Activated naive CD4-positive, alpha-beta T cell (primary cell): ENCODE data around the gene KMT2D.
A peak's percentile ranks its signal among the peaks of the same experiment; 100 is the strongest.

Experiments used
- DNase-seq, 4 experiments: peaks; one replicate each; lab custom pipeline; 2025; lab: John Stamatoyannopoulos, UW

Gene KMT2D

GRCh38 chr12:49051777-49052438, 8.7 kb downstream of the KMT2D start:
- no peak for DNase-seq

GRCh38 chr12:49051373-49051764, 9.2 kb downstream of the KMT2D start:
- DNase-seq = no peak

DNA sequence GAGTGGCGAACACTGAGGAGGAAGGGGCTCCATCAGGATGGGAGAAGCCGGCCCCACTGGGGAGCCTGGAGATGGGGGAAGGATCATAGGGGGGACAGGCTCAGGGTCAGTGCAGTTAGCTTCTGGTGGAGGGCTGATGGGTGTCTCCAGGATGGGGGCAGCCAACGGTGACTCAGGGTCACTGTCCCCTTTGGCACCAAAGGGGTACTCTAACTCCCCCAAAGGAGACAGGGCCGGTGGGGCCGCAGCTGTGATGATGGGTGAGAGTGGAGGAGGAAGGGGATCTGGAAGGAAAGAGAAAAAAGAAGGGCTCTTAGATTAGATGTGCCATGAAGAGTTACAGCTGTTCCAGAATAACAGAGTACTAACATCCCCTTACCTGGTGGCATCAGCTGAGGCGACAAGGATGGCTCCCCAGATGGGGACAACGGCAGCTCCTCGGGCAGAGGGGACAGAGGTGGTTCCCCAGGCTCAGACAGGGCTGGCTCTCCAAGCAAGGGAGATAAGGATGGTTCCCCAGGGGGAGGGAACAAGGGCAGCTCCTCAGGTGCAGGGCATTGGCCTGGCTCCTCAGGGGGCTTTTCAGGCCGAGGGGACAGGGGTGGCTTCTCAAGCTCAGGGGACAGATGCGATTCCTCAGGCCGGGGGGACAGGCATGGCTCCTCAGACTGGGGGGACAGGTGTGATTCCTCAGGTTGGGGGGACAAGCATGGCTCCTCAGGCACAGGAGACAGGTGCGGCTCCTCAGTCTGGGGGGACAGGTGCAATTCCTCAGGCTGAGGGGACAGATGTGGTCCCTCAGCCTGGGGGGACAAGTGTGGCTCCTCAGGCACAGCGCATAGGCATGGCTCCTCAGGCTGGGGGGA, 9.9 kb downstream of the KMT2D start:
- DNase-seq = no peak

GRCh38 chr12:49049566-49050224, 10.9 kb downstream of the KMT2D start:
- no peak for DNase-seq

GRCh38 chr12:49048953-49049352, 11.6 kb downstream of the KMT2D start:
- DNase-seq = no peak

GRCh38 chr12:49046129-49046895, 14.3 kb downstream of the KMT2D start:
- no peak for DNase-seq

- DNase-seq = no peak
These were observed 15.9 kb downstream of the KMT2D start for GRCh38 chr12:49044660-49045059.

GRCh38 chr12:49043856-49044258, 16.7 kb downstream of the KMT2D start:
- peak; percentile 30 to 77 (median 69) for DNase-seq

GRCh38 chr12:49043241-49043640, 17.4 kb downstream of the KMT2D start:
- DNase-seq = no peak

- DNase-seq = no peak
These were observed 18.6 kb downstream of the KMT2D start for GRCh38 chr12:49041881-49042484.

DNA sequence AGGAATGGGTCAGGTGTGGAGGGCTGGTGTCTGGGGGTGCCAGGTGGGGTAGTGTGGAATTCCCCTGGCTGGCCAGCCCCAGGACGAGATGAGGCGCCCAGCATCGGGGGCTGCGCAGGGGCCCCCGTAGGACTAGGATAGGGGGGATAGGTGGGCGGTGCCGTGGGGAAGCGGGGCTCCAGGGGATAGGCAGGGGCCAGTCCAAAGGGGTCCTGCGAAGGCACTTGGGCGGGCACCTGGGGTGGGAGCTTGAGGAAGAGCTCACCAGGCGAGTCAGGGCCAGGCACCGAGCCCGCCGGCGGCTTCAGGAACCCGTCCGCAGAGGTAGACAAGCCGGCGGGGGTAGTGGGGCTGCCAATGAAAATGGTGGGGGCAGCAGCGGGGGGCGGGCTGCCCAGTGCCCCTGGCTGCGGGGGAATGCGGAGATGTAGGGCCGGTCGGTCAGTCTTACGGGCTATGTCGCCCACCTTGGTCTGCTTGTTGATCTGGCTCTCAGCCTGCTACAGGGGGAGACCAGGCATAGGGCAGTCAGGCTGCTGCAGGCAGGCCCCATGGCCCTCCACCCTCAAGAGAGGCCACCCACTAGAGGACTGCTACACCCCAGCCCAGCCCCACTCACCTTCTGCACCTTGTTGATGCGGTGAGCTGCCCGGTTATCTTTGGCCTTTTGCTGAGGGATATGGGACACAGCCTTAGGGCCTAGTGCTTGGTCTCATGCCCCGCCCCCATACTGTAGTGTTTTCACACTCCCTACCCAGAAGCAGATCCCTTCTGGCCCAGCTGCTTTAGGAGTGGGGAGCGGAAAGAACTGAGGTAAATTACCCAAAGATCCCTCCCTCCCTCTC, 19.3 kb downstream of the KMT2D start:
- no peak for DNase-seq

GRCh38 chr12:49040364-49040855, 20.2 kb downstream of the KMT2D start:
- DNase-seq = no peak

DNA sequence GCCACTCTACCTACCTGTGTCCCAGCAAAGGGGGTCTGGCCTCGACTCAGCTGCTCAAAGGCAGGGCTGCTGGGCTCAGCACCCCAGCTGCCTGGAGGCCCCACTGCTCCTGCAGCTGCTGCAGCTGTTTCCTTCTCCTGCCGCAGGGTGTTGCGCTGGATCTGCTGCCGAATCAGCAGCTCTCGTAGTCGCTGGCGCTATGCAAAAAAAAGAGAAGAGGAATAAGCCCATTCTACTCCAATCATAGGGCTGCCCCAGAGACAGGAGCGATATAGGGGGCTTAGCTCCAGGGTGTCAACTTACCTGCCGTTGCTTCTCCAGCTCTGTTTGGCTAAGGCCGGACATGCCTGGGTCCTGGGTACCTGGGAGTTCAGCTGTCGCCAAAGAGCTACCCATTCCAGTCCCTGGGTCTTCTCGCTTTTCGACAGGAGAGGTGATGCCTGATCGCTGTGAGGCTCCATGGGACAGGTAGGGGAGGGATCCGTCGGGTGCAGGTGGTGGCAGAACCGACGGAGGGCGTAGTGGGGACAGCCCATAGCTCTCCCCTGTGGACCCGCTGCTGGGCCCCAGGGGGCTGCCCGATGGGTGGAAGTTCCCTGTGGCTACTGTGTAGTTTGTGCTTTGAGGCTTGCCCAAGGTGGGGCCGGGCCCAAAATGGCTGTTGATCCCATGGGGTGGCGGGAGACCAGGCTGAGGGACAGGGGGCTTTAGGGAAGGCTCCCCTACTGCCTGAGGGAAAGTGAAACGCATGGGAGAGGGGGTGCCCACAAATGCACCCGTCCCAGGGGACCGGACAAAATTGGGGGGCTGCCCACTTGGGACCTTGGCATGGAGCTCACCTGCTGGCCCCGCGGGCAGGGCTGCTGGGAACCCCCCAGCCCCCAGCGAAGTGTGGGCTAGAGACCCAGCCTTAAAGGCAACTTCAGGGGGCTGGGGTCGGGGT, 20.9 kb downstream of the KMT2D start:
- no peak for DNase-seq

GRCh38 chr12:49038291-49038955, 22.2 kb downstream of the KMT2D start:
- DNase-seq = no peak

DNA sequence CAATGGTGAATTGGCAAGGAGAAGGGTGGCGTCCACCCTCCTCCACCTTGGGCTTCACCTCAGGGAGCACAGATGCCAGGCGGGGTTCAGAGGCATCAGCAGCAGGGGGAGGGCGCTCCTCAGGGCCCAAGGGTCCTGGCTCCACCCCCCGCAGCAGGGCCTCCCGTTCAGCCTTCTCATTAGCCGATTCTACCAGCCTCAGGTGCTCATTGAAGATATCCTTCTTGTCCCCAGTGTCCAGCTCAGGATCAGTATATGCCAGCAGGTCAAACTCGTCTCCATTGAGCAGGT, 22.7 kb downstream of the KMT2D start:
- no peak for DNase-seq

- no peak for DNase-seq
These were observed 23.3 kb downstream of the KMT2D start for GRCh38 chr12:49037111-49037946.

DNA sequence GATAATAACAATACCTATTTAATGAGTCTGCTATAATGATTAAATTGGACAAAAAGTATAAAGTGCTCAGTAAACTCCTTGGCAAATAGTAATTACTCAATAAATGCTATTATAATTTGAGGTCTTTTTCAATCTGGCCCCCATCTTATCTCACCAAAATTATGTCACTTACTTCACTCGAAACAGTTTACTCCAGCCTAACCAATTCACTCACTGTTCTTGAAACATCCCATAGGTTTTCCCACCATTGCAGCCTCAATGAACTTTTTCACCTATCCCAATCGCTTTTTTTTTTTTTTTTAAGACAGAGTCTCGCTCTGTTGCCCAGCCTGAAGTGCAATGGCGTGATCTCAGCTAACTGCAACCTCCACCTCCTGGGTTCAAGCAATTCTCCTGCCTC, 24.6 kb downstream of the KMT2D start:
- no peak for DNase-seq

GRCh38 chr12:49034286-49034622, 26.3 kb downstream of the KMT2D start:
- DNase-seq = no peak
